Keratinocyte (primary cell): ENCODE data around the gene BAHD1. TPM values are rescaled to one million over a fixed set of nuclear protein-coding genes. Genes with fewer than 3 reads are reported as not detected.

Source experiments
- DNase-seq: peaks from one replicate; pipeline ENCODE4 v3.0.0-alpha.2; 2011; ENCODE audit warnings: low read depth, missing footprints, low spot score
- FAIRE-seq: peaks from 2 replicates; lab custom pipeline; 2011; peaks lifted over from hg19 to GRCh38; lab: Jason Lieb, UNC
- H2AFZ ChIP-seq: 2 replicates; pipeline ENCODE4 v1.6.0; 2012; ENCODE audit warnings: low read length, control low read depth, inconsistent platforms; ENCODE audit not compliant: control insufficient read depth
- H3K27ac ChIP-seq: 2 replicates; pipeline ENCODE4 v1.5.1; 2011; ENCODE audit warnings: low read length; ENCODE audit not compliant: control insufficient read depth, insufficient read depth
- H3K27me3 ChIP-seq: 3 replicates; pipeline ENCODE4 v1.6.0; 2011; ENCODE audit warnings: low read length; ENCODE audit not compliant: control insufficient read depth, insufficient read depth; ENCODE audit errors: extremely low read depth
- H3K36me3 ChIP-seq, 2 experiments: 2 replicates in 1 of 2; 3 replicates in 1 of 2; pipeline ENCODE4 v1.5.1; 2011; ENCODE audit warnings: low read length in 2 of 2, mild to moderate bottlenecking in 1 of 2; ENCODE audit not compliant: control insufficient read depth in 2 of 2, insufficient read depth in 2 of 2; ENCODE audit errors: extremely low read depth in 1 of 2
- H3K4me1 ChIP-seq: 3 replicates; pipeline ENCODE4 v1.5.1; 2011; ENCODE audit warnings: low read length; ENCODE audit not compliant: control insufficient read depth, insufficient read depth; ENCODE audit errors: extremely low read depth
- H3K4me2 ChIP-seq: 3 replicates; pipeline ENCODE4 v1.6.0; 2011; ENCODE audit warnings: low read depth, low read length; ENCODE audit not compliant: control insufficient read depth, insufficient read depth; ENCODE audit errors: extremely low read depth
- H3K4me3 ChIP-seq, 3 experiments: fragments of 200-600 bp in 1 of 3; sonication (generic) in 1 of 3; 2 replicates in 2 of 3; 3 replicates in 1 of 3; pipeline ENCODE4 v1.5.1; 2011 to 2016; ENCODE audit warnings: low read length in 3 of 3, mild to moderate bottlenecking in 3 of 3, control low read depth in 2 of 3, inconsistent platforms in 1 of 3, low read depth in 1 of 3, mixed read lengths in 1 of 3, mixed run types in 1 of 3, moderate library complexity in 1 of 3; ENCODE audit not compliant: control insufficient read depth in 2 of 3, insufficient read depth in 2 of 3; ENCODE audit errors: extremely low read depth in 1 of 3
- H3K79me2 ChIP-seq: 2 replicates; pipeline ENCODE4 v1.6.0; 2012; ENCODE audit warnings: low read length; ENCODE audit not compliant: control insufficient read depth, insufficient read depth
- H3K9ac ChIP-seq: 3 replicates; pipeline ENCODE4 v1.6.0; 2011; ENCODE audit warnings: low read length; ENCODE audit not compliant: control insufficient read depth, insufficient read depth; ENCODE audit errors: extremely low read depth
- H3K9me1 ChIP-seq: 3 replicates; pipeline ENCODE4 v1.6.0; 2011; ENCODE audit warnings: low read length; ENCODE audit not compliant: control insufficient read depth, insufficient read depth; ENCODE audit errors: extremely low read depth
- H3K9me3 ChIP-seq: 2 replicates; pipeline ENCODE4 v1.5.1; 2012; ENCODE audit warnings: low read depth, low read length; ENCODE audit not compliant: control insufficient read depth
- H4K20me1 ChIP-seq: 3 replicates; pipeline ENCODE4 v1.6.0; 2011; ENCODE audit warnings: low read length; ENCODE audit not compliant: control insufficient read depth, insufficient read depth; ENCODE audit errors: extremely low read depth
- EZH2 ChIP-seq: IDR thresholded peaks from one replicate; pipeline ENCODE4 v1.6.1; 2012; ENCODE audit warnings: inconsistent platforms, mild to moderate bottlenecking, low read length, moderate library complexity
- dilution Hi-C: fragments of 300-500 bp; cut with MboI; formaldehyde crosslinking; loops from one replicate; pipeline ENCODE4 v1.7.0; 2020; ENCODE audit warnings: low sequenced_read_pairs; ENCODE audit not compliant: extremely low pct_ligation_motif_present
- polyA plus RNA-seq, 5 experiments: library from polyadenylated mRNA; depleted of rRNA in 3 of 5; stranded (reverse) in 3 of 5; stranded (forward) in 1 of 5; unstranded in 1 of 5; fragments of >200 nt; gene quantifications; 1 replicate in 1 of 5; 2 replicates in 3 of 5; 3 replicates in 1 of 5; pipeline versions ENCODE4 v1.2.1 to v1.2.3, GENCODE V29; 2011 to 2012; ENCODE audit warnings: missing spikeins in 2 of 5, low read depth in 1 of 5, low replicate concordance in 1 of 5
- TF ChIP-seq, protein P1 (sequence below), 3 experiments: IDR thresholded peaks in 1 of 3; conservative IDR thresholded peaks in 1 of 3; optimal IDR thresholded peaks in 1 of 3; 2 replicates in 2 of 3; 3 replicates in 1 of 3; pipeline versions ENCODE3 to v1.5.1; 2011; ENCODE audit warnings: low read length in 3 of 3, mild to moderate bottlenecking in 3 of 3, moderate library complexity in 2 of 3, control low read depth in 1 of 3, inconsistent platforms in 1 of 3; ENCODE audit not compliant: insufficient read depth in 2 of 3; ENCODE audit errors: extremely low read depth in 1 of 3

The BAHD1 gene
- polyA plus RNA-seq, 1 donor (not counting 4 experiments of a cell fraction or from before 2014, with no cell fraction given): 4.8 TPM

DNA sequence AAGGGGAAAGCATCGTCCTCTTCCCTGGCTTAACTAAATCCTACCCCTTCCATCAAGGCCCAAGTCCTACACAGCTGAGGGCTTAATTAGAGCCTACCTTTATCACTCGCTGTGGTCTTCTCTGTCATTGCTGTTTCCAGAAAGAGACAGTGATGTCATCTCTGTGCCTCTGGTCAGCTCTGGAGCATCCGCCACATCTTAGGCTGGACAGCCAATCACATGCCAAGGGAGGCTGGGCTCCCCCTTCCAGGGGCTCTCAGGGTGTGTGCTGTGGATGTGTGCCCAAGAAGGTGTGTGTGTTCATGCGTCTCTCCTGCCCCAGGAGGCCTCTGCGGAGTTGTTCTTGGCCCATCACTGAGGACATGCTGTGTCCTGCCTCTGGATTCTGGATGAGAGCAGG lies 72.9 kb downstream of the BAHD1 start:
- DNase-seq (no peak), FAIRE-seq (no peak)
- H3K79me2 ChIP-seq: no peaks in the 10 kb centered on the region
- no peaks in the 10 kb centered on the region for H4K20me1 ChIP-seq
- H3K36me3 ChIP-seq: no peaks in the 10 kb centered on the region
- no peaks in the 10 kb centered on the region for H3K9me3 ChIP-seq
- H3K4me1 ChIP-seq: peaks cover 23% of the 10 kb centered on the region
- no peak overlapping the region for H3K4me3 ChIP-seq
- TF ChIP-seq EZH2: no peak
- TF ChIP-seq, protein P1, sequence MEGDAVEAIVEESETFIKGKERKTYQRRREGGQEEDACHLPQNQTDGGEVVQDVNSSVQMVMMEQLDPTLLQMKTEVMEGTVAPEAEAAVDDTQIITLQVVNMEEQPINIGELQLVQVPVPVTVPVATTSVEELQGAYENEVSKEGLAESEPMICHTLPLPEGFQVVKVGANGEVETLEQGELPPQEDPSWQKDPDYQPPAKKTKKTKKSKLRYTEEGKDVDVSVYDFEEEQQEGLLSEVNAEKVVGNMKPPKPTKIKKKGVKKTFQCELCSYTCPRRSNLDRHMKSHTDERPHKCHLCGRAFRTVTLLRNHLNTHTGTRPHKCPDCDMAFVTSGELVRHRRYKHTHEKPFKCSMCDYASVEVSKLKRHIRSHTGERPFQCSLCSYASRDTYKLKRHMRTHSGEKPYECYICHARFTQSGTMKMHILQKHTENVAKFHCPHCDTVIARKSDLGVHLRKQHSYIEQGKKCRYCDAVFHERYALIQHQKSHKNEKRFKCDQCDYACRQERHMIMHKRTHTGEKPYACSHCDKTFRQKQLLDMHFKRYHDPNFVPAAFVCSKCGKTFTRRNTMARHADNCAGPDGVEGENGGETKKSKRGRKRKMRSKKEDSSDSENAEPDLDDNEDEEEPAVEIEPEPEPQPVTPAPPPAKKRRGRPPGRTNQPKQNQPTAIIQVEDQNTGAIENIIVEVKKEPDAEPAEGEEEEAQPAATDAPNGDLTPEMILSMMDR (optimal IDR thresholded peaks at IDR 0.05 in 1 of 3, IDR thresholded peaks at IDR 0.05 in 1 of 3, conservative IDR thresholded peaks at IDR 0.05 in 1 of 3; ENCODE audit: extremely low read depth in 1 of 3, insufficient read depth in 2 of 3, low read length in 3 of 3): no peak
- H3K27ac ChIP-seq: no peak overlapping the region
- H3K4me2 ChIP-seq: no peak overlapping the region
- dilution Hi-C loops: no loop called here
- no peaks in the 10 kb centered on the region for H3K9me1 ChIP-seq
- no peak overlapping the region for H3K9ac ChIP-seq
- H2AFZ ChIP-seq: no peak overlapping the region
- peaks cover 17% of the 10 kb centered on the region for H3K27me3 ChIP-seq

DNA sequence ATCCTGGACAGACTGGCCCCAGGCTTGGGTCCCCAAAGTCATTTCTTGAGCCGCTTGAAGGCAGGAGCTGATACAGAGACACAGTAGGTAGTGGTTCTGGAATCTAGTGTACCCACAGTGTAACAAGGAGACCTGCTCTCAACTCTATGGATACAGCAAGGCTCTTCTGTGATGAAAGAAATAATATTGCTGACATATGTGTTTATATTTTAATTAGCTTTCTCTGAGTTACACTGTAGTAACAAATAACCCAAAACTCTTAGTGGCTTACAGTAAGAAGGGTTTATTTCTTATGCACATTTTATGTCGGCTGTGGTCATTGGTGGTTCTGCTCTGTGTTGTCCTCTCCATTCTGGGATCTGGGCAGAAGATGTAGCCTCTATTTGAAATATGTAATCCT lies 75.6 kb downstream of the BAHD1 start:
- H3K9me3 ChIP-seq: no peaks in the 10 kb centered on the region
- no peak overlapping the region for H2AFZ ChIP-seq
- H3K4me3 ChIP-seq: no peak overlapping the region
- dilution Hi-C loops: no loop called here
- no peak overlapping the region for H3K9ac ChIP-seq
- no peaks in the 10 kb centered on the region for H3K36me3 ChIP-seq
- FAIRE-seq: no peak
- no peaks in the 10 kb centered on the region for H3K79me2 ChIP-seq
- H3K9me1 ChIP-seq: no peaks in the 10 kb centered on the region
- H3K4me1 ChIP-seq: peaks cover 16% of the 10 kb centered on the region
- H3K27ac ChIP-seq: no peak overlapping the region
- no peak for TF ChIP-seq EZH2
- TF ChIP-seq, protein P1 (optimal IDR thresholded peaks at IDR 0.05 in 1 of 3, IDR thresholded peaks at IDR 0.05 in 1 of 3, conservative IDR thresholded peaks at IDR 0.05 in 1 of 3; ENCODE audit: extremely low read depth in 1 of 3, insufficient read depth in 2 of 3, low read length in 3 of 3): no peak
- peaks cover 4% of the 10 kb centered on the region for H3K27me3 ChIP-seq
- DNase-seq: no peak
- no peaks in the 10 kb centered on the region for H4K20me1 ChIP-seq
- H3K4me2 ChIP-seq: no peak overlapping the region

Other genes starting within 250 kb of the BAHD1 start
- 9.6 to 19.2 TPM (median 11.5 TPM) in 3 replicates for gene PAK6, start 201.9 kb upstream of the BAHD1 start, polyA plus RNA-seq
- gene ANKRD63, start 157.9 kb upstream of the BAHD1 start, polyA plus RNA-seq: not detected in 3 replicates
- gene PLCB2, start 133.0 kb upstream of the BAHD1 start, polyA plus RNA-seq: 0.52 to 1.1 TPM (median 0.73 TPM) in 3 replicates
- 9.1 to 15.2 TPM (median 13.5 TPM) in 3 replicates for gene INAFM2, start 117.3 kb upstream of the BAHD1 start, polyA plus RNA-seq
- 6.3 to 9.6 TPM (median 7.4 TPM) in 3 replicates for gene CCDC9B, start 100.0 kb upstream of the BAHD1 start, polyA plus RNA-seq
- not detected in 3 replicates for gene PHGR1, start 89.9 kb upstream of the BAHD1 start, polyA plus RNA-seq
- gene DISP2, start 82.7 kb upstream of the BAHD1 start, polyA plus RNA-seq: 0.12 to 0.68 TPM (median 0.12 TPM) in 3 replicates
- gene KNSTRN, start 58.2 kb upstream of the BAHD1 start, polyA plus RNA-seq: 21.0 to 42.8 TPM (median 42.4 TPM) in 3 replicates
- 13.0 to 18.1 TPM (median 14.2 TPM) in 3 replicates for gene IVD, start 35.2 kb upstream of the BAHD1 start, polyA plus RNA-seq
- gene CHST14, start 30.0 kb downstream of the BAHD1 start, polyA plus RNA-seq: 1.1 to 4.4 TPM (median 1.5 TPM) in 3 replicates
- 9.7 to 24.6 TPM (median 18.0 TPM) in 3 replicates for gene CCDC32, start 124.1 kb downstream of the BAHD1 start, polyA plus RNA-seq
- 8.0 to 10.1 TPM (median 8.6 TPM) in 3 replicates for gene RPUSD2, start 128.3 kb downstream of the BAHD1 start, polyA plus RNA-seq
- 1.2 to 6.9 TPM (median 4.7 TPM) in 3 replicates for gene KNL1, start 153.3 kb downstream of the BAHD1 start, polyA plus RNA-seq